Thoracic aorta (tissue), 2 donors: ENCODE measurements around the gene SPOCK3. TPM values are rescaled to one million over a fixed set of nuclear protein-coding genes. Genes with fewer than 3 reads are reported as not detected.

Experiments used
- ATAC-seq: fragments of 150-250 bp; one replicate; pipeline ENCODE4 v1.8.0; 2017; ENCODE audit warnings: low read depth; ENCODE audit not compliant: insufficient number of reproducible peaks, low FRiP score
- DNase-seq: peaks from one replicate; pipeline ENCODE4 v3.0.0-alpha.2; 2020; ENCODE audit warnings: low spot score
- H3K27ac ChIP-seq, 2 donors: fragments of 200-600 bp; sonication (generic); 1 replicate in 1 of 2; 2 replicates in 1 of 2; pipeline ENCODE4 v1.5.1; 2016; ENCODE audit warnings: mild to moderate bottlenecking in 2 of 2, moderate library complexity in 2 of 2
- H3K27me3 ChIP-seq: fragments of 200-600 bp; sonication (generic); replicated peaks from 2 replicates; pipeline ENCODE4 v1.6.0; 2016; ENCODE audit warnings: mild to moderate bottlenecking; ENCODE audit not compliant: insufficient read depth
- H3K36me3 ChIP-seq: fragments of 200-600 bp; sonication (generic); one replicate; pipeline ENCODE4 v1.5.1; 2016
- H3K4me1 ChIP-seq, 2 donors: fragments of 200-600 bp; sonication (generic); 1 replicate in 1 of 2; 2 replicates in 1 of 2; pipeline versions ENCODE4 v1.5.1 to v1.6.0; 2016; ENCODE audit warnings: low read depth in 2 of 2, mild to moderate bottlenecking in 1 of 2; ENCODE audit not compliant: control insufficient read depth in 1 of 2
- H3K4me3 ChIP-seq: fragments of 200-600 bp; sonication (generic); 2 replicates; pipeline ENCODE4 v1.5.1; 2016; ENCODE audit warnings: mild to moderate bottlenecking
- H3K9me3 ChIP-seq: fragments of 200-600 bp; sonication (generic); 2 replicates; pipeline ENCODE4 v1.5.1; 2016
- total RNA-seq, 2 donors: library from RNA; depleted of rRNA; stranded (reverse); fragments of >200 nt; gene quantifications; one replicate each; pipeline versions ENCODE4 v1.1.0 to v1.2.3, GENCODE V29; 2016
- TF ChIP-seq, protein P1 (sequence below): fragments of 200-600 bp; sonication (generic); IDR thresholded peaks from one replicate; pipeline ENCODE4 v1.5.1; 2019; ENCODE audit warnings: antibody characterized with exemption

The SPOCK3 gene
- total RNA-seq, 2 donors from 2014 or later, result not detected

GRCh38 chr4:166735553-166735952 lies 498.7 kb downstream of the SPOCK3 start:
- Histone ChIP-seq H3K9me3 (no peaks in the 10 kb centered on the region), H3K4me1 (no peaks in the 10 kb centered on the region), H3K27me3 (no peaks in the 10 kb centered on the region), H3K36me3 (no peaks in the 10 kb centered on the region), H3K27ac (no peak overlapping the region), H3K4me3 (no peak overlapping the region)
- ATAC-seq (no peak), DNase-seq (no peak)
- TF ChIP-seq, protein P1, sequence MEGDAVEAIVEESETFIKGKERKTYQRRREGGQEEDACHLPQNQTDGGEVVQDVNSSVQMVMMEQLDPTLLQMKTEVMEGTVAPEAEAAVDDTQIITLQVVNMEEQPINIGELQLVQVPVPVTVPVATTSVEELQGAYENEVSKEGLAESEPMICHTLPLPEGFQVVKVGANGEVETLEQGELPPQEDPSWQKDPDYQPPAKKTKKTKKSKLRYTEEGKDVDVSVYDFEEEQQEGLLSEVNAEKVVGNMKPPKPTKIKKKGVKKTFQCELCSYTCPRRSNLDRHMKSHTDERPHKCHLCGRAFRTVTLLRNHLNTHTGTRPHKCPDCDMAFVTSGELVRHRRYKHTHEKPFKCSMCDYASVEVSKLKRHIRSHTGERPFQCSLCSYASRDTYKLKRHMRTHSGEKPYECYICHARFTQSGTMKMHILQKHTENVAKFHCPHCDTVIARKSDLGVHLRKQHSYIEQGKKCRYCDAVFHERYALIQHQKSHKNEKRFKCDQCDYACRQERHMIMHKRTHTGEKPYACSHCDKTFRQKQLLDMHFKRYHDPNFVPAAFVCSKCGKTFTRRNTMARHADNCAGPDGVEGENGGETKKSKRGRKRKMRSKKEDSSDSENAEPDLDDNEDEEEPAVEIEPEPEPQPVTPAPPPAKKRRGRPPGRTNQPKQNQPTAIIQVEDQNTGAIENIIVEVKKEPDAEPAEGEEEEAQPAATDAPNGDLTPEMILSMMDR, result no peak

GRCh38 chr4:166734797-166735196 lies 499.5 kb downstream of the SPOCK3 start:
- H3K27me3 ChIP-seq, result no peaks in the 10 kb centered on the region
- TF ChIP-seq, protein P1, result no peak
- no peak overlapping the region for H3K4me3 ChIP-seq
- no peaks in the 10 kb centered on the region for H3K4me1 ChIP-seq
- ATAC-seq (no peak), DNase-seq (no peak)
- H3K36me3 ChIP-seq, result no peaks in the 10 kb centered on the region
- no peak overlapping the region for H3K27ac ChIP-seq
- H3K9me3 ChIP-seq, result no peaks in the 10 kb centered on the region

GRCh38 chr4:166733686-166734085 lies 500.6 kb downstream of the SPOCK3 start:
- Histone ChIP-seq H3K36me3 (no peaks in the 10 kb centered on the region), H3K27ac (no peak overlapping the region), H3K4me1 (no peaks in the 10 kb centered on the region), H3K4me3 (no peak overlapping the region), H3K9me3 (no peaks in the 10 kb centered on the region), H3K27me3 (no peaks in the 10 kb centered on the region)
- TF ChIP-seq, protein P1, result no peak
- ATAC-seq (no peak), DNase-seq (no peak)

GRCh38 chr4:166726832-166727231 lies 507.5 kb downstream of the SPOCK3 start:
- Histone ChIP-seq H3K4me1 (no peaks in the 10 kb centered on the region), H3K27me3 (no peaks in the 10 kb centered on the region), H3K36me3 (no peaks in the 10 kb centered on the region), H3K27ac (no peak overlapping the region), H3K4me3 (no peak overlapping the region), H3K9me3 (no peaks in the 10 kb centered on the region)
- TF ChIP-seq, protein P1, result no peak
- no peak for DNase-seq
- no peak for ATAC-seq

DNA sequence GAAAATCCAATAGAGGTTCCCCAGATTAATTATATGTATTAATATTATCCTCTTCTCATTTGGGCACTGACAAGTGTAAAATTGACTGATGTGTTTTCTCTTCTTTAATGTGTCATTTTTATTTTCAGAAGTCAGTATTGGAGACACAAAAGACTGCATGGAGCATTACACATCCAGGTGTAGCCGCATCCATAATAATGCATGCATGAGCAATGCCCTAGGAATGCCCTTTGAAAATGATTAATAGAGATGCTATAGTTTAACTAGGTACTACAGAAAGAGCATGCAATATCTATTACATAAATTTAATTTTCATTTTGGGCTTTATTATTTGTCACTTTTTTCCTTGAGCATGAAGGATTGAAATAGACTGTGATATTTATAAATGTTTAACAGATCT lies 509.9 kb downstream of the SPOCK3 start:
- Histone ChIP-seq H3K4me1 (no peaks in the 10 kb centered on the region), H3K27ac (no peak overlapping the region), H3K36me3 (no peaks in the 10 kb centered on the region), H3K4me3 (no peak overlapping the region), H3K27me3 (no peaks in the 10 kb centered on the region), H3K9me3 (no peaks in the 10 kb centered on the region)
- DNase-seq, result no peak
- ATAC-seq, result no peak
- TF ChIP-seq, protein P1, result no peak
